Neural progenitor cell (in vitro differentiated cells): ENCODE data around the gene PCSK6. TPM values are rescaled to one million over a fixed set of nuclear protein-coding genes. Genes with fewer than 3 reads are reported as not detected.

Experiments used
- DNase-seq: peaks from one replicate; pipeline ENCODE4 v3.0.0-alpha.2; 2016; ENCODE audit warnings: low spot score
- H2AFZ ChIP-seq: fragments of 200-600 bp; sonication (generic); replicated peaks from 2 replicates; pipeline ENCODE4 v1.6.1; 2016; ENCODE audit warnings: antibody characterized with exemption
- H3F3A ChIP-seq: fragments of 200-600 bp; sonication (generic); 2 replicates; pipeline ENCODE4 v1.6.1; 2016; ENCODE audit warnings: antibody characterized with exemption, low read depth
- H3K27ac ChIP-seq: fragments of 200-600 bp; sonication (generic); 2 replicates; pipeline ENCODE4 v1.5.1; 2016; ENCODE audit warnings: mild to moderate bottlenecking
- H3K27me3 ChIP-seq: fragments of 200-600 bp; sonication (generic); 2 replicates; pipeline ENCODE4 v1.6.1; 2016; ENCODE audit warnings: mild to moderate bottlenecking, moderate library complexity
- H3K36me3 ChIP-seq: fragments of 200-600 bp; sonication (generic); 2 replicates; pipeline ENCODE4 v1.5.1; 2016
- H3K4me1 ChIP-seq: fragments of 200-600 bp; sonication (generic); 2 replicates; pipeline ENCODE4 v1.6.1; 2016; ENCODE audit warnings: mixed run types
- H3K4me2 ChIP-seq: fragments of 200-600 bp; sonication (generic); 2 replicates; pipeline ENCODE4 v1.6.1; 2016
- H3K4me3 ChIP-seq: fragments of 200-600 bp; sonication (generic); 2 replicates; pipeline ENCODE4 v1.5.1; 2016
- H3K79me2 ChIP-seq: fragments of 200-600 bp; sonication (generic); 2 replicates; pipeline ENCODE4 v1.6.1; 2016; ENCODE audit warnings: low read depth
- H3K9ac ChIP-seq: fragments of 200-600 bp; sonication (generic); 2 replicates; pipeline ENCODE4 v1.6.1; 2016
- H3K9me3 ChIP-seq: fragments of 200-600 bp; sonication (generic); 2 replicates; pipeline ENCODE4 v1.5.1; 2016; ENCODE audit warnings: low read depth
- H4K20me1 ChIP-seq: fragments of 200-600 bp; sonication (generic); 2 replicates; pipeline ENCODE4 v1.6.1; 2016; ENCODE audit warnings: low read depth
- H3K27ac Mint-ChIP-seq: 3 replicates; pipeline ENCODE4 v1.8.0; 2021; ENCODE audit warnings: mixed read lengths
- H3K27me3 Mint-ChIP-seq: 2 replicates; pipeline ENCODE4 v1.8.0; 2022; ENCODE audit warnings: low read depth, mild to moderate bottlenecking, inconsistent platforms, moderate library complexity, mixed read lengths; ENCODE audit not compliant: insufficient read depth
- H3K36me3 Mint-ChIP-seq: 3 replicates; pipeline ENCODE4 v1.8.0; 2021; ENCODE audit warnings: mixed read lengths
- H3K4me1 Mint-ChIP-seq: 3 replicates; pipeline ENCODE4 v1.8.0; 2021; ENCODE audit warnings: mixed read lengths
- H3K4me3 Mint-ChIP-seq: 3 replicates; pipeline ENCODE4 v1.8.0; 2021; ENCODE audit warnings: mild to moderate bottlenecking, moderate library complexity, mixed read lengths
- H3K9me3 Mint-ChIP-seq: 3 replicates; pipeline ENCODE4 v1.8.0; 2020; ENCODE audit warnings: mixed read lengths
- CTCF ChIP-seq: fragments of 200-600 bp; sonication (generic); IDR thresholded peaks from 2 replicates; pipeline ENCODE4 v1.5.1; 2017; ENCODE audit warnings: antibody characterized with exemption, mild to moderate bottlenecking
- EZH2 ChIP-seq: fragments of 200-600 bp; sonication (generic); IDR thresholded peaks from 2 replicates; pipeline ENCODE4 v1.6.1; 2017; ENCODE audit warnings: antibody characterized with exemption, mild to moderate bottlenecking, moderate library complexity
- EZH2phosphoT487 ChIP-seq: fragments of 200-600 bp; sonication (generic); IDR thresholded peaks from 2 replicates; pipeline ENCODE4 v1.6.1; 2017; ENCODE audit warnings: antibody characterized with exemption
- total RNA-seq: library from RNA; depleted of rRNA; stranded (reverse); fragments of >200 nt; gene quantifications from 2 replicates; pipeline ENCODE4 v1.2.3, GENCODE V29; 2015; ENCODE audit warnings: low replicate concordance

Gene PCSK6
- total RNA-seq, 1 donor from 2014 or later, result 1.9 TPM

DNA sequence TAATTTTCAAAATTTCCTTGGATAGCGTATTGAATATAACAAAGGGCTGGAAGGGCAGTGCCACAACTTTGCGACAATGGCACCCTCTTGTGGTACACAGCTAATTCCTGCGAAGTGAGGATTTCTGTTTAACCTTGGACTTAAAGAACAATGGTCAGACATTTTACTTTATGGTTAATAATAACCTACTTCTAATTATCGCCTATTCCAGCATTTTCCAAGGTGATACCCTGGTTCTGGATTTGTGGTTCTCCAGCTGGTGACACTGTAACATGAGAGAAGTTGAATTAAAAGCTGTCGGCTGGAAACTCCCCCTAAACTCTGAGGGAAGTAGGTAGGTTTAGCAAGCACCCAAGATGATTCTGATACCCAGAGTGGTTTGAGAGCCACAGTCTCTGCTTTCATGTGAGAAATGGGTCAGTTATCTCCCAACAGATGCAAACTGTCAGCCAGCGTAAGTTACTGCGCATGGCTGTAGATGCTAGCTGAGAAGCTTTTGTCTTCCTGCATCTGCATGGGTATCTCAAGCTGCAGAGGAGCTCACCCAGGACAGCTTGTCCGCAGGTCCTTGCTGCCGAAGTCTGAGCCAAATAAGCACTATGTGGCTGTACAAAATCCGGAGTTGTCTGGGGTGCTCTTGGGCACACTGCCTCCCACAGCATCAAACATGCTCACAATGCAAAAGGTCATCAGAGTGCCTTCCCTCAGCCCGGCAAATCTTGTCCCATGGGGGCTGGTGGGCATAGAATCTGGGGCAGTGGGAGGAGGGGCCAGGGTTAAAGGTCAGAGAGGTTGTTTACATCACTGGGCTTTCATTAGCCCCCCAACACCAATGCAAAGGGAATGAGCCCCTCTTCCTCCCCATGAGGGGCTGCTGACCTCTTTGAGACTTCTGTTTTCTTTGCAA lies 231.0 kb downstream of the PCSK6 start:
- no peaks in the 10 kb centered on the region for H3K36me3 ChIP-seq
- no peaks in the 10 kb centered on the region for H3K79me2 ChIP-seq
- peaks cover 23% of the 10 kb centered on the region for H3K4me1 Mint-ChIP-seq
- H3K27ac Mint-ChIP-seq, result peak overlapping the region; percentile 27
- no peak overlapping the region for H3K9ac ChIP-seq
- peaks cover 5% of the 10 kb centered on the region for H3K27me3 Mint-ChIP-seq
- no peak overlapping the region for H2AFZ ChIP-seq
- peak overlapping the region; percentile 44 for H3K4me3 Mint-ChIP-seq
- H3K9me3 ChIP-seq, result no peaks in the 10 kb centered on the region
- no peaks in the 10 kb centered on the region for H4K20me1 ChIP-seq
- no peaks in the 10 kb centered on the region for H3K36me3 Mint-ChIP-seq
- peaks cover 15% of the 10 kb centered on the region for H3F3A ChIP-seq
- peak; percentile 75 for DNase-seq
- no peaks in the 10 kb centered on the region for H3K9me3 Mint-ChIP-seq
- no peaks in the 10 kb centered on the region for H3K27me3 ChIP-seq
- H3K4me1 ChIP-seq, result peaks cover 15% of the 10 kb centered on the region
- H3K4me2 ChIP-seq, result no peak overlapping the region
- no peak overlapping the region for H3K27ac ChIP-seq
- no peak overlapping the region for H3K4me3 ChIP-seq
- TF ChIP-seq CTCF, result peak; percentile 94
- no peak for TF ChIP-seq EZH2phosphoT487
- no peak for TF ChIP-seq EZH2

GRCh38 chr15:101256757-101257156 lies 232.8 kb downstream of the PCSK6 start:
- TF ChIP-seq CTCF, result peak; percentile 46
- no peak for TF ChIP-seq EZH2phosphoT487
- TF ChIP-seq EZH2, result no peak
- Histone ChIP-seq H2AFZ (no peak overlapping the region), H3K4me1 (peaks cover 15% of the 10 kb centered on the region), H3K36me3 (no peaks in the 10 kb centered on the region), H3K9ac (no peak overlapping the region), H4K20me1 (no peaks in the 10 kb centered on the region), H3K27me3 (peaks cover 14% of the 10 kb centered on the region), H3K27ac (no peak overlapping the region), H3K4me2 (no peak overlapping the region), H3F3A (peaks cover 23% of the 10 kb centered on the region), H3K9me3 (no peaks in the 10 kb centered on the region), H3K79me2 (no peaks in the 10 kb centered on the region), H3K4me3 (no peak overlapping the region)
- no peak for DNase-seq
- Mint-ChIP-seq H3K27ac (no peak overlapping the region), H3K27me3 (peaks cover 7% of the 10 kb centered on the region), H3K4me3 (no peak overlapping the region), H3K4me1 (peaks cover 29% of the 10 kb centered on the region), H3K9me3 (no peaks in the 10 kb centered on the region), H3K36me3 (no peaks in the 10 kb centered on the region)

DNA sequence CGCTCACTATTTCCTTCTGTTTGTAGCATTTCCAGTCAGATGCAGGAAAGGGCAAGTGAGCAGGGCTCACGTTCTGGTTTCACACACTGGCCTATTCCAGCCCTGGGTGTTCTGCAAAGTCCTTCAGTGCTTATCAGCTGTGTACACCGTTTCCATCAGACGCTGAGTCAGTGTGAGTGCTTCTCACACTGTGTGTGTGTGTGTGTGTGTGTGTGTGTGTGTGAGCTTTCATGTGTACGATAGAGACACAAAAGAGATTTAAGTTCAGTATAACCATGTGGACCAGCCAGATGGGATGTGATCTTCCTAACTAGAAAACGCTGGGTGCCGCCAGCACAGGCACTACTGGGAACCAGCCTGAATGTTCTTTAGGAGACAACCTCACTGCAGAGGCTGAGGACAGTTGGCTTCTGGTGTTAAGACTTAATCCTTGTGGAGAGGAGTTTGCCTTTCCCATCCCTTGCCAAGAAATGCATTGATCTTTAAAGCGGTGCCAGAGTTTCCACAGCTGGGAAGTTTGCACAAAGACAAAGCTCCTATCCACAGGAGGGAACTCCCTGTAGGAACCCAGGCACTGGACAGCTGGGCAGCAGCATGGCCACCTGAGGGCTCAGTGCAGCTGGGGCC lies 233.8 kb downstream of the PCSK6 start:
- peak; percentile 64 for DNase-seq
- no peak overlapping the region for H3K9ac ChIP-seq
- H3K79me2 ChIP-seq, result peaks cover 3% of the 10 kb centered on the region
- no peak overlapping the region for H3K4me3 Mint-ChIP-seq
- peak overlapping the region; percentile 20 for H3K4me2 ChIP-seq
- H3K9me3 ChIP-seq, result no peaks in the 10 kb centered on the region
- H3K27ac Mint-ChIP-seq, result no peak overlapping the region
- H3K9me3 Mint-ChIP-seq, result no peaks in the 10 kb centered on the region
- peaks cover 23% of the 10 kb centered on the region for H3F3A ChIP-seq
- peaks cover 15% of the 10 kb centered on the region for H3K4me1 ChIP-seq
- H3K4me1 Mint-ChIP-seq, result peaks cover 29% of the 10 kb centered on the region
- no peak overlapping the region for H2AFZ ChIP-seq
- H3K27me3 ChIP-seq, result peaks cover 14% of the 10 kb centered on the region
- H3K36me3 Mint-ChIP-seq, result no peaks in the 10 kb centered on the region
- H3K27me3 Mint-ChIP-seq, result peaks cover 7% of the 10 kb centered on the region
- TF ChIP-seq CTCF, result no peak
- no peak for TF ChIP-seq EZH2
- TF ChIP-seq EZH2phosphoT487, result no peak
- no peak overlapping the region for H3K27ac ChIP-seq
- H4K20me1 ChIP-seq, result peaks cover 3% of the 10 kb centered on the region
- H3K4me3 ChIP-seq, result no peak overlapping the region
- no peaks in the 10 kb centered on the region for H3K36me3 ChIP-seq
